Neural cell (in vitro differentiated cells): Measurements from ENCODE around the gene POLR1D. TPM values are rescaled to one million over a fixed set of nuclear protein-coding genes. Genes with fewer than 3 reads are reported as not detected.

ENCODE experiments used
- H2AFZ ChIP-seq: fragments of 200-600, 300-800 bp; sonication (generic), shearing (Covaris generic); 2 replicates; pipeline ENCODE4 v1.6.0; 2014; ENCODE audit warnings: low read depth, mild to moderate bottlenecking, antibody characterized with exemption, low read length, moderate library complexity
- H3F3A ChIP-seq: fragments of 200-600 bp; shearing (Covaris generic); 2 replicates; pipeline ENCODE4 v1.6.1; 2016; ENCODE audit warnings: mild to moderate bottlenecking, moderate library complexity, mixed read lengths, antibody characterized with exemption, low read length; ENCODE audit not compliant: insufficient read depth, poor library complexity, severe bottlenecking
- H3K27ac ChIP-seq: fragments of 200-600, 300-800 bp; sonication (generic), shearing (Covaris generic); 2 replicates; pipeline ENCODE4 v1.5.1; 2014; ENCODE audit warnings: mild to moderate bottlenecking, low read length, moderate library complexity
- H3K27me3 ChIP-seq: fragments of 300-800, 200-600 bp; sonication (generic), shearing (Covaris generic); 2 replicates; pipeline ENCODE4 v1.6.0; 2014; ENCODE audit warnings: mild to moderate bottlenecking, low read depth, low read length, moderate library complexity; ENCODE audit not compliant: insufficient read depth
- H3K36me3 ChIP-seq: fragments of 300-800, 200-600 bp; sonication (generic), shearing (Covaris generic); 2 replicates; pipeline ENCODE4 v1.5.1; 2014; ENCODE audit warnings: mild to moderate bottlenecking, antibody characterized with exemption, low read length, moderate library complexity; ENCODE audit not compliant: insufficient read depth
- H3K4me2 ChIP-seq: fragments of 300-800, 200-600 bp; sonication (generic), shearing (Covaris generic); 2 replicates; pipeline ENCODE4 v1.6.0; 2014; ENCODE audit warnings: mild to moderate bottlenecking, low read length
- H3K4me3 ChIP-seq: fragments of 300-800, 200-600 bp; sonication (generic), shearing (Covaris generic); 2 replicates; pipeline ENCODE4 v1.5.1; 2014; ENCODE audit warnings: mild to moderate bottlenecking, low read length, moderate library complexity
- H3K79me2 ChIP-seq: fragments of 200-600 bp; shearing (Covaris generic); replicated peaks from 2 replicates; pipeline ENCODE4 v1.6.0; 2014; ENCODE audit warnings: mild to moderate bottlenecking, low read length, moderate library complexity; ENCODE audit not compliant: insufficient read depth
- H3K9ac ChIP-seq: fragments of 300-800, 200-600 bp; sonication (generic), shearing (Covaris generic); 2 replicates; pipeline ENCODE4 v1.6.1; 2016; ENCODE audit warnings: mild to moderate bottlenecking, low read length, mixed read lengths
- H3K9me2 ChIP-seq: fragments of 200-600 bp; shearing (Covaris generic); 2 replicates; pipeline ENCODE4 v1.6.1; 2016; ENCODE audit warnings: mild to moderate bottlenecking, low read length, mixed read lengths; ENCODE audit not compliant: insufficient read depth
- H3K9me3 ChIP-seq: fragments of 200-600, 300-800 bp; sonication (generic), shearing (Covaris generic); 2 replicates; pipeline ENCODE4 v1.6.1; 2016; ENCODE audit warnings: mild to moderate bottlenecking, mixed run types, low read length, moderate library complexity, mixed read lengths
- H4K20me1 ChIP-seq: fragments of 200-600 bp; shearing (Covaris generic); 2 replicates; pipeline ENCODE4 v1.6.1; 2016; ENCODE audit warnings: mild to moderate bottlenecking, mixed run types; ENCODE audit not compliant: insufficient read depth
- EP300 ChIP-seq: fragments of 450-650 bp; conservative IDR thresholded peaks from 2 replicates; pipeline ENCODE4 v1.6.1; 2014; ENCODE audit warnings: antibody characterized with exemption, mild to moderate bottlenecking, moderate library complexity; ENCODE audit not compliant: poor library complexity, severe bottlenecking
- EZH2 ChIP-seq: fragments of 200-600, 300-800 bp; shearing (Covaris generic), sonication (generic); IDR thresholded peaks from 2 replicates; pipeline ENCODE4 v1.6.1; 2014; ENCODE audit warnings: antibody characterized with exemption, low read length, borderline replicate concordance, mild to moderate bottlenecking; ENCODE audit not compliant: insufficient read depth, poor library complexity, severe bottlenecking
- MXI1 ChIP-seq: fragments of 450-650 bp; conservative IDR thresholded peaks from 2 replicates; pipeline ENCODE4 v1.6.1; 2014; ENCODE audit warnings: antibody characterized with exemption, mild to moderate bottlenecking; ENCODE audit not compliant: poor library complexity, severe bottlenecking
- POLR2AphosphoS5 ChIP-seq: IDR thresholded peaks from 2 replicates; pipeline ENCODE4 v1.6.1; 2012
- RAD21 ChIP-seq: fragments of 450-650 bp; conservative IDR thresholded peaks from 2 replicates; pipeline ENCODE4 v1.6.1; 2014; ENCODE audit warnings: antibody characterized with exemption, mild to moderate bottlenecking, moderate library complexity
- SMC3 ChIP-seq: fragments of 450-650 bp; conservative IDR thresholded peaks from 2 replicates; pipeline ENCODE4 v1.6.1; 2014; ENCODE audit warnings: antibody characterized with exemption, mild to moderate bottlenecking, moderate library complexity; ENCODE audit not compliant: poor library complexity
- TAF1 ChIP-seq: IDR thresholded peaks from 2 replicates; pipeline ENCODE4 v1.6.1; 2012; ENCODE audit warnings: low read depth
- polyA plus RNA-seq: library from polyadenylated mRNA; depleted of rRNA; stranded (reverse); fragments of >200 nt; gene quantifications from 2 replicates; pipeline ENCODE4 v1.2.3, GENCODE V29; 2014
- TF ChIP-seq, protein P1 (sequence below): IDR thresholded peaks from 2 replicates; pipeline ENCODE4 v1.6.1; 2012; ENCODE audit warnings: borderline replicate concordance
- TF ChIP-seq, protein P2 (sequence below): fragments of 450-650 bp; IDR thresholded peaks from 2 replicates; pipeline ENCODE4 v1.5.1; 2014; ENCODE audit warnings: antibody characterized with exemption, mild to moderate bottlenecking, moderate library complexity; ENCODE audit not compliant: poor library complexity, severe bottlenecking

The POLR1D gene
- polyA plus RNA-seq, 1 donor from 2014 or later, result 179 TPM

DNA sequence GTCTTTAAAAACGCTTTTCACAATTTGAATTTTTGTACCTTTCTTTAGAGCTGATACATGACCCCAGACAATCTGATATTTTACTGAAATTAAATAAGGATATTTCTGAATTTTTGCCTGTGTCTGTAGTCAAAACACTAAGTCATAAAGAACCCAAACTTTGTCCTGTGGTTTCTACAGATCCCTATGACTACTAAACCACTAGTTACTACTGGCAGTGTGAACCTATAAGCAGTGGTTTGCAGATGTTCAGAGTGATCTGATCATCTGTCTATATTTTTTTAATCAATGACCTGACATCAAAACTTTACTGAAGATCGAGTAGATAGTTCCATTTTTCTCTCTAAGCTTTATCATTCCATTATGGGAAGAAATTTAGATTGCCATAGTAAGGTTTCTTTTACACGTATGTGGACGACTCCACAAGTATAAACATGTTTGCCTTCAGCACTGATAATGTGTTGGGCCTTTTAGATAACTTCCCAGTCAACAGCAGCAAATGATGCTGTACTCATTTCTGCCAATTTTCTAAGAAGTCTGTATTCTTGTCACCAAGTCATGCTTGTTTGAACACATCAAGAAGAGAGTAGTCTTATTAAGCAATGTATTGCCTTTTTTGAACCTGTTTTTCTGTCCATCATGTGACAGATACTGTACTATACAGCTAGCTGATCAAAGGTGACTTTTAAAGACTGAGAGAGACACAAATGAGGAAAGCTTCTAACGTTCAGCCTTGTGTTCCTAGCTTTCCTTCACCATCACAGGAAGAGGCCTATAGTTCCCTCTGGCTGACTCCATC lies 21.8 kb downstream of the POLR1D start:
- Histone ChIP-seq H3K9ac (no peak overlapping the region), H3K4me2 (no peak overlapping the region), H3K27me3 (no peaks in the 10 kb centered on the region), H3K9me2 (no peaks in the 10 kb centered on the region), H3K9me3 (no peaks in the 10 kb centered on the region), H3F3A (no peaks in the 10 kb centered on the region), H3K27ac (no peak overlapping the region), H3K36me3 (no peaks in the 10 kb centered on the region), H2AFZ (no peak overlapping the region), H3K4me3 (no peak overlapping the region), H3K79me2 (peaks cover 7% of the 10 kb centered on the region), H4K20me1 (no peaks in the 10 kb centered on the region)
- TF ChIP-seq RAD21, result no peak
- TF ChIP-seq MXI1, result no peak
- no peak for TF ChIP-seq TAF1
- TF ChIP-seq EZH2, result no peak
- no peak for TF ChIP-seq EP300
- TF ChIP-seq, protein P1, sequence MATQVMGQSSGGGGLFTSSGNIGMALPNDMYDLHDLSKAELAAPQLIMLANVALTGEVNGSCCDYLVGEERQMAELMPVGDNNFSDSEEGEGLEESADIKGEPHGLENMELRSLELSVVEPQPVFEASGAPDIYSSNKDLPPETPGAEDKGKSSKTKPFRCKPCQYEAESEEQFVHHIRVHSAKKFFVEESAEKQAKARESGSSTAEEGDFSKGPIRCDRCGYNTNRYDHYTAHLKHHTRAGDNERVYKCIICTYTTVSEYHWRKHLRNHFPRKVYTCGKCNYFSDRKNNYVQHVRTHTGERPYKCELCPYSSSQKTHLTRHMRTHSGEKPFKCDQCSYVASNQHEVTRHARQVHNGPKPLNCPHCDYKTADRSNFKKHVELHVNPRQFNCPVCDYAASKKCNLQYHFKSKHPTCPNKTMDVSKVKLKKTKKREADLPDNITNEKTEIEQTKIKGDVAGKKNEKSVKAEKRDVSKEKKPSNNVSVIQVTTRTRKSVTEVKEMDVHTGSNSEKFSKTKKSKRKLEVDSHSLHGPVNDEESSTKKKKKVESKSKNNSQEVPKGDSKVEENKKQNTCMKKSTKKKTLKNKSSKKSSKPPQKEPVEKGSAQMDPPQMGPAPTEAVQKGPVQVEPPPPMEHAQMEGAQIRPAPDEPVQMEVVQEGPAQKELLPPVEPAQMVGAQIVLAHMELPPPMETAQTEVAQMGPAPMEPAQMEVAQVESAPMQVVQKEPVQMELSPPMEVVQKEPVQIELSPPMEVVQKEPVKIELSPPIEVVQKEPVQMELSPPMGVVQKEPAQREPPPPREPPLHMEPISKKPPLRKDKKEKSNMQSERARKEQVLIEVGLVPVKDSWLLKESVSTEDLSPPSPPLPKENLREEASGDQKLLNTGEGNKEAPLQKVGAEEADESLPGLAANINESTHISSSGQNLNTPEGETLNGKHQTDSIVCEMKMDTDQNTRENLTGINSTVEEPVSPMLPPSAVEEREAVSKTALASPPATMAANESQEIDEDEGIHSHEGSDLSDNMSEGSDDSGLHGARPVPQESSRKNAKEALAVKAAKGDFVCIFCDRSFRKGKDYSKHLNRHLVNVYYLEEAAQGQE, result no peak
- TF ChIP-seq POLR2AphosphoS5, result no peak
- TF ChIP-seq, protein P2, sequence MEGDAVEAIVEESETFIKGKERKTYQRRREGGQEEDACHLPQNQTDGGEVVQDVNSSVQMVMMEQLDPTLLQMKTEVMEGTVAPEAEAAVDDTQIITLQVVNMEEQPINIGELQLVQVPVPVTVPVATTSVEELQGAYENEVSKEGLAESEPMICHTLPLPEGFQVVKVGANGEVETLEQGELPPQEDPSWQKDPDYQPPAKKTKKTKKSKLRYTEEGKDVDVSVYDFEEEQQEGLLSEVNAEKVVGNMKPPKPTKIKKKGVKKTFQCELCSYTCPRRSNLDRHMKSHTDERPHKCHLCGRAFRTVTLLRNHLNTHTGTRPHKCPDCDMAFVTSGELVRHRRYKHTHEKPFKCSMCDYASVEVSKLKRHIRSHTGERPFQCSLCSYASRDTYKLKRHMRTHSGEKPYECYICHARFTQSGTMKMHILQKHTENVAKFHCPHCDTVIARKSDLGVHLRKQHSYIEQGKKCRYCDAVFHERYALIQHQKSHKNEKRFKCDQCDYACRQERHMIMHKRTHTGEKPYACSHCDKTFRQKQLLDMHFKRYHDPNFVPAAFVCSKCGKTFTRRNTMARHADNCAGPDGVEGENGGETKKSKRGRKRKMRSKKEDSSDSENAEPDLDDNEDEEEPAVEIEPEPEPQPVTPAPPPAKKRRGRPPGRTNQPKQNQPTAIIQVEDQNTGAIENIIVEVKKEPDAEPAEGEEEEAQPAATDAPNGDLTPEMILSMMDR, result no peak
- TF ChIP-seq SMC3, result no peak

DNA sequence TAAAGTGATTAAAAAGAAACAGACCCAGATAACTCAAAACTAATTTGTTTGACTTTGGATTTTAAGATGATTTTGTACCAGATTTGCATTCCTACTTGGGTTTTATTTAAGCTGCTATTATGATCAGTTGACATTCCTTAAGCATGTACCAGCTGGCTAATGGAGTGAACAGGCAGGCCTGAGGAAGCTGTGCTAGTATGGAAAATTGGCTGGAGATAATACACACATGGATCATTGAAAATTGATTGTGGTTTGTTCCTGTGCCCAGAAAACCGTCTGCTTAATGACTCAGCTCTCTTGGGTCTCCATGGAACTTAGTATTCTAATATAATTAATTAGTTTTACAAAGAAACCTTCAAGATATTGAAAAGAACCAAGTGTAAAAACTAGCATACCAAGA lies 22.6 kb downstream of the POLR1D start:
- H3K27ac ChIP-seq, result no peak overlapping the region
- H3K27me3 ChIP-seq, result no peaks in the 10 kb centered on the region
- H4K20me1 ChIP-seq, result no peaks in the 10 kb centered on the region
- no peaks in the 10 kb centered on the region for H3K9me2 ChIP-seq
- H3K36me3 ChIP-seq, result no peaks in the 10 kb centered on the region
- H2AFZ ChIP-seq, result no peak overlapping the region
- H3K9ac ChIP-seq, result no peak overlapping the region
- H3K9me3 ChIP-seq, result no peaks in the 10 kb centered on the region
- no peak overlapping the region for H3K4me2 ChIP-seq
- H3F3A ChIP-seq, result no peaks in the 10 kb centered on the region
- no peak for TF ChIP-seq TAF1
- TF ChIP-seq, protein P2, result no peak
- no peak overlapping the region for H3K4me3 ChIP-seq
- peaks cover 4% of the 10 kb centered on the region for H3K79me2 ChIP-seq
